Hepatocyte (in vitro differentiated cells): Measurements from ENCODE around the gene FKBP4. TPM values are rescaled to one million over a fixed set of nuclear protein-coding genes. Genes with fewer than 3 reads are reported as not detected.

Experiments
- DNase-seq: peaks from one replicate; pipeline ENCODE4 v3.0.0-alpha.2; 2016; ENCODE audit warnings: low spot score
- H2AFZ ChIP-seq: fragments of 200-600 bp; sonication (generic); 2 replicates; pipeline ENCODE4 v1.6.0; 2016; ENCODE audit warnings: antibody characterized with exemption, mild to moderate bottlenecking
- H3K27ac ChIP-seq: fragments of 200-600 bp; sonication (generic); 2 replicates; pipeline ENCODE4 v1.5.1; 2016; ENCODE audit warnings: mild to moderate bottlenecking
- H3K27me3 ChIP-seq: fragments of 200-600 bp; sonication (generic); 2 replicates; pipeline ENCODE4 v1.6.1; 2016
- H3K36me3 ChIP-seq: fragments of 200-600 bp; sonication (generic); replicated peaks from 2 replicates; pipeline ENCODE4 v1.5.1; 2016; ENCODE audit warnings: low read depth; ENCODE audit not compliant: insufficient read depth
- H3K4me1 ChIP-seq: fragments of 200-600 bp; sonication (generic); 2 replicates; pipeline ENCODE4 v1.5.1; 2016; ENCODE audit warnings: mild to moderate bottlenecking, moderate library complexity; ENCODE audit not compliant: insufficient read depth
- H3K4me2 ChIP-seq: fragments of 200-600 bp; sonication (generic); 2 replicates; pipeline ENCODE4 v1.6.0; 2016
- H3K4me3 ChIP-seq: fragments of 200-600 bp; sonication (generic); 2 replicates; pipeline ENCODE4 v1.5.1; 2016; ENCODE audit warnings: mild to moderate bottlenecking
- H3K79me2 ChIP-seq: fragments of 200-600 bp; sonication (generic); 2 replicates; pipeline ENCODE4 v1.6.0; 2017; ENCODE audit warnings: mild to moderate bottlenecking
- H3K9me2 ChIP-seq: fragments of 200-600 bp; sonication (generic); replicated peaks from 2 replicates; pipeline ENCODE4 v1.6.0; 2017; ENCODE audit warnings: mild to moderate bottlenecking; ENCODE audit not compliant: insufficient read depth
- H3K9me3 ChIP-seq: fragments of 200-600 bp; sonication (generic); 2 replicates; pipeline ENCODE4 v1.5.1; 2016; ENCODE audit warnings: low read depth, mild to moderate bottlenecking
- H4K20me1 ChIP-seq: fragments of 200-600 bp; sonication (generic); 2 replicates; pipeline ENCODE4 v1.6.0; 2016; ENCODE audit warnings: mild to moderate bottlenecking; ENCODE audit not compliant: insufficient read depth, poor library complexity, severe bottlenecking
- EZH2 ChIP-seq: fragments of 200-600 bp; sonication (generic); IDR thresholded peaks from 2 replicates; pipeline ENCODE4 v1.6.1; 2016; ENCODE audit warnings: antibody characterized with exemption, mild to moderate bottlenecking, borderline replicate concordance
- EZH2phosphoT487 ChIP-seq: fragments of 200-600 bp; sonication (generic); IDR thresholded peaks from one replicate; pipeline ENCODE4 v1.6.1; 2018; ENCODE audit warnings: antibody characterized with exemption, mild to moderate bottlenecking, low read depth, moderate library complexity; ENCODE audit not compliant: unreplicated experiment, severe bottlenecking
- WGBS: methylation state at CpG from one replicate; pipeline ENCODE4 v1.1.6; 2016; ENCODE audit warnings: low lambda C conversion rate; ENCODE audit errors: missing lambda C conversion rate; 5-methylcytosine and 5-hydroxymethylcytosine counted together
- polyA plus RNA-seq: library from polyadenylated mRNA; unstranded; fragments of >200 nt; fragmentation: Nextera tagmentation; extraction: Ambion mirVana; gene quantifications from 2 replicates; pipeline ENCODE4 v1.2.1, GENCODE V29; 2016
- total RNA-seq: library from RNA; depleted of rRNA; stranded (reverse); fragments of >200 nt; gene quantifications from 2 replicates; pipeline ENCODE4 v1.2.3, GENCODE V29; 2014
- TF ChIP-seq, protein P1 (sequence below): fragments of 200-600 bp; sonication (generic); IDR thresholded peaks from 2 replicates; pipeline ENCODE4 v1.5.1; 2016; ENCODE audit warnings: antibody characterized with exemption, mild to moderate bottlenecking; ENCODE audit not compliant: poor library complexity

The FKBP4 gene
- total and polyA plus RNA-seq, 2 experiments from 2014 or later, result 52.1 to 77.9 TPM

GRCh38 chr12:2794191-2794735, 507 bp upstream of the FKBP4 start:
- Histone ChIP-seq H3K4me3 (peak overlapping the region; percentile 30), H3K27ac (peak overlapping the region; percentile 90), H3K4me2 (peak overlapping the region; percentile 99), H3K9me3 (no peaks in the 10 kb centered on the region), H3K9me2 (no peaks in the 10 kb centered on the region), H3K79me2 (peaks cover 28% of the 10 kb centered on the region), H4K20me1 (peaks cover 25% of the 10 kb centered on the region), H2AFZ (peak overlapping the region; percentile 76), H3K4me1 (peaks cover 8% of the 10 kb centered on the region), H3K27me3 (no peaks in the 10 kb centered on the region), H3K36me3 (no peaks in the 10 kb centered on the region)
- WGBS, result 3% methylated on average over 41 of the region's 49 CpGs
- DNase-seq, result peak; percentile 31
- TF ChIP-seq EZH2, result no peak
- TF ChIP-seq, protein P1, sequence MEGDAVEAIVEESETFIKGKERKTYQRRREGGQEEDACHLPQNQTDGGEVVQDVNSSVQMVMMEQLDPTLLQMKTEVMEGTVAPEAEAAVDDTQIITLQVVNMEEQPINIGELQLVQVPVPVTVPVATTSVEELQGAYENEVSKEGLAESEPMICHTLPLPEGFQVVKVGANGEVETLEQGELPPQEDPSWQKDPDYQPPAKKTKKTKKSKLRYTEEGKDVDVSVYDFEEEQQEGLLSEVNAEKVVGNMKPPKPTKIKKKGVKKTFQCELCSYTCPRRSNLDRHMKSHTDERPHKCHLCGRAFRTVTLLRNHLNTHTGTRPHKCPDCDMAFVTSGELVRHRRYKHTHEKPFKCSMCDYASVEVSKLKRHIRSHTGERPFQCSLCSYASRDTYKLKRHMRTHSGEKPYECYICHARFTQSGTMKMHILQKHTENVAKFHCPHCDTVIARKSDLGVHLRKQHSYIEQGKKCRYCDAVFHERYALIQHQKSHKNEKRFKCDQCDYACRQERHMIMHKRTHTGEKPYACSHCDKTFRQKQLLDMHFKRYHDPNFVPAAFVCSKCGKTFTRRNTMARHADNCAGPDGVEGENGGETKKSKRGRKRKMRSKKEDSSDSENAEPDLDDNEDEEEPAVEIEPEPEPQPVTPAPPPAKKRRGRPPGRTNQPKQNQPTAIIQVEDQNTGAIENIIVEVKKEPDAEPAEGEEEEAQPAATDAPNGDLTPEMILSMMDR, result no peak
- TF ChIP-seq EZH2phosphoT487, result no peak

GRCh38 chr12:2795291-2796186, 769 bp downstream of the FKBP4 start:
- Histone ChIP-seq H3K4me2 (peak overlapping the region; percentile 99), H3K79me2 (peaks cover 28% of the 10 kb centered on the region), H4K20me1 (peaks cover 25% of the 10 kb centered on the region), H3K9me2 (no peaks in the 10 kb centered on the region), H3K36me3 (no peaks in the 10 kb centered on the region), H3K27me3 (no peaks in the 10 kb centered on the region), H3K4me1 (peaks cover 8% of the 10 kb centered on the region), H3K4me3 (peak overlapping the region; percentile 90), H3K9me3 (no peaks in the 10 kb centered on the region), H3K27ac (peak overlapping the region; percentile 77), H2AFZ (peak overlapping the region; percentile 89)
- peak; percentile 89 for DNase-seq
- WGBS, result 1% methylated on average over 34 of the region's 111 CpGs
- TF ChIP-seq, protein P1, result no peak
- no peak for TF ChIP-seq EZH2phosphoT487
- TF ChIP-seq EZH2, result no peak

- Histone ChIP-seq H3K9me3 (no peaks in the 10 kb centered on the region), H3K27ac (peak overlapping the region; percentile 43), H4K20me1 (peaks cover 25% of the 10 kb centered on the region), H3K4me1 (peaks cover 8% of the 10 kb centered on the region), H2AFZ (peak overlapping the region; percentile 89), H3K79me2 (peaks cover 28% of the 10 kb centered on the region), H3K27me3 (no peaks in the 10 kb centered on the region), H3K4me2 (peak overlapping the region; percentile 99), H3K4me3 (peak overlapping the region; percentile 54), H3K9me2 (no peaks in the 10 kb centered on the region), H3K36me3 (no peaks in the 10 kb centered on the region)
- TF ChIP-seq, protein P1, result peak; percentile 22
- TF ChIP-seq EZH2phosphoT487 (no peak), EZH2 (no peak)
- DNase-seq, result peak; percentile 44
- 7% methylated on average over 14 of the region's 14 CpGs for WGBS
Measured at GRCh38 chr12:2796187-2796666, 1.5 kb downstream of the FKBP4 start.
